ENCODE results near the gene ABR. TPM values are rescaled to one million over a fixed set of nuclear protein-coding genes. Genes with fewer than 3 reads are reported as not detected.
A peak's percentile ranks its signal among the peaks of the same experiment; 100 is the strongest.
"Not testable (repeated sequence)": the region's sequence is repeated elsewhere in the genome, so short reads cannot be mapped to it uniquely, and the experiment has no call there.

Gene ABR
- total and polyA plus RNA-seq, 2 donors = 17.7 to 37.6 TPM

GRCh38 chr17:1203967-1204291 lies 24.1 kb upstream of the ABR start:
- peaks cover 0 to 17% of the 10 kb centered on the region in 2 donors for H3K4me1 ChIP-seq (ENCODE audit: control insufficient read depth in 2 of 2, insufficient read depth in 2 of 2, low read length in 2 of 2)
- 76% methylated on average over 19 of the region's 19 CpGs for WGBS
- no peak overlapping the region for H3K4me3 ChIP-seq (ENCODE audit: low read length in 2 of 2)
- H3K27ac ChIP-seq (ENCODE audit: low read depth in 1 of 2, low read length in 1 of 2) = no peak overlapping the region
- no peak for DNase-seq (ENCODE audit: low read depth in 6 of 9, low spot score in 9 of 9)
- peaks cover 0 to 9% of the 10 kb centered on the region in 2 donors for H3K9me3 ChIP-seq (ENCODE audit: control insufficient read depth in 2 of 2, insufficient read depth in 1 of 2, low read length in 1 of 2)
- no peaks in the 10 kb centered on the region for H3K36me3 ChIP-seq (ENCODE audit: control insufficient read depth in 2 of 2, insufficient read depth in 2 of 2, low read length in 1 of 2)
- peaks cover 0 to 8% of the 10 kb centered on the region in 2 donors for H3K27me3 ChIP-seq (ENCODE audit: control insufficient read depth in 2 of 2, insufficient read depth in 1 of 2, low read length in 1 of 2)

- WGBS = 26% methylated on average over 89 of the region's 91 CpGs
These were observed 23.6 kb upstream of the ABR start for GRCh38 chr17:1203111-1203966.

GRCh38 chr17:1202291-1202690 lies 22.5 kb upstream of the ABR start:
- Histone ChIP-seq H3K36me3 (ENCODE audit: control insufficient read depth in 2 of 2, insufficient read depth in 2 of 2, low read length in 1 of 2) (no peaks in the 10 kb centered on the region), H3K27me3 (ENCODE audit: control insufficient read depth in 2 of 2, insufficient read depth in 1 of 2, low read length in 1 of 2) (peaks cover 0 to 7% of the 10 kb centered on the region in 2 donors), H3K4me3 (ENCODE audit: low read length in 2 of 2) (no peak overlapping the region), H3K27ac (ENCODE audit: low read depth in 1 of 2, low read length in 1 of 2) (no peak overlapping the region), H3K9me3 (ENCODE audit: control insufficient read depth in 2 of 2, insufficient read depth in 1 of 2, low read length in 1 of 2) (peaks cover 0 to 9% of the 10 kb centered on the region in 2 donors), H3K4me1 (ENCODE audit: control insufficient read depth in 2 of 2, insufficient read depth in 2 of 2, low read length in 2 of 2) (peaks cover 9 to 33% of the 10 kb centered on the region in 2 donors)
- no peak for DNase-seq (ENCODE audit: low read depth in 6 of 9, low spot score in 9 of 9)
- 97% methylated on average over 5 of the region's 5 CpGs for WGBS

More at GRCh38 chr17:1203111-1203966, 23.6 kb upstream of the ABR start:
- peaks cover 0 to 9% of the 10 kb centered on the region in 2 donors for H3K9me3 ChIP-seq (ENCODE audit: control insufficient read depth in 2 of 2, insufficient read depth in 1 of 2, low read length in 1 of 2)
- peaks cover 0 to 8% of the 10 kb centered on the region in 2 donors for H3K27me3 ChIP-seq (ENCODE audit: control insufficient read depth in 2 of 2, insufficient read depth in 1 of 2, low read length in 1 of 2)
- H3K36me3 ChIP-seq (ENCODE audit: control insufficient read depth in 2 of 2, insufficient read depth in 2 of 2, low read length in 1 of 2) = no peaks in the 10 kb centered on the region
- no peak overlapping the region for H3K4me3 ChIP-seq (ENCODE audit: low read length in 2 of 2)
- H3K27ac ChIP-seq (ENCODE audit: low read depth in 1 of 2, low read length in 1 of 2) = no peak overlapping the region
- peaks cover 0 to 23% of the 10 kb centered on the region in 2 donors for H3K4me1 ChIP-seq (ENCODE audit: control insufficient read depth in 2 of 2, insufficient read depth in 2 of 2, low read length in 2 of 2)
- no peak for DNase-seq (ENCODE audit: low read depth in 6 of 9, low spot score in 9 of 9)

GRCh38 chr17:1201132-1201702 lies 21.4 kb upstream of the ABR start:
- H3K9me3 ChIP-seq (ENCODE audit: control insufficient read depth in 2 of 2, insufficient read depth in 1 of 2, low read length in 1 of 2) = peaks cover 0 to 9% of the 10 kb centered on the region in 2 donors
- H3K4me3 ChIP-seq (ENCODE audit: low read length in 2 of 2) = no peak overlapping the region
- H3K36me3 ChIP-seq (ENCODE audit: control insufficient read depth in 2 of 2, insufficient read depth in 2 of 2, low read length in 1 of 2) = no peaks in the 10 kb centered on the region
- peaks cover 0 to 7% of the 10 kb centered on the region in 2 donors for H3K27me3 ChIP-seq (ENCODE audit: control insufficient read depth in 2 of 2, insufficient read depth in 1 of 2, low read length in 1 of 2)
- peak in 1 of 9 donors; percentile 53 for DNase-seq (ENCODE audit: low read depth in 6 of 9, low spot score in 9 of 9)
- no peak overlapping the region for H3K27ac ChIP-seq (ENCODE audit: low read depth in 1 of 2, low read length in 1 of 2)
- H3K4me1 ChIP-seq (ENCODE audit: control insufficient read depth in 2 of 2, insufficient read depth in 2 of 2, low read length in 2 of 2) = peaks cover 9 to 38% of the 10 kb centered on the region in 2 donors
- 70% methylated on average over 25 of the region's 25 CpGs for WGBS

GRCh38 chr17:1199271-1199743 lies 19.5 kb upstream of the ABR start:
- peaks cover 9 to 38% of the 10 kb centered on the region in 2 donors for H3K4me1 ChIP-seq (ENCODE audit: control insufficient read depth in 2 of 2, insufficient read depth in 2 of 2, low read length in 2 of 2)
- WGBS = 56% methylated on average over 10 of the region's 10 CpGs
- H3K36me3 ChIP-seq (ENCODE audit: control insufficient read depth in 2 of 2, insufficient read depth in 2 of 2, low read length in 1 of 2); H3K27ac ChIP-seq (ENCODE audit: low read depth in 1 of 2, low read length in 1 of 2); DNase-seq (ENCODE audit: low read depth in 6 of 9, low spot score in 9 of 9); H3K9me3 ChIP-seq (ENCODE audit: control insufficient read depth in 2 of 2, insufficient read depth in 1 of 2, low read length in 1 of 2); H3K4me3 ChIP-seq (ENCODE audit: low read length in 2 of 2); H3K27me3 ChIP-seq (ENCODE audit: control insufficient read depth in 2 of 2, insufficient read depth in 1 of 2, low read length in 1 of 2): not testable (repeated sequence)

GRCh38 chr17:1197781-1198490 lies 18.2 kb upstream of the ABR start:
- no peaks in the 10 kb centered on the region for H3K9me3 ChIP-seq (ENCODE audit: control insufficient read depth in 2 of 2, insufficient read depth in 1 of 2, low read length in 1 of 2)
- WGBS = 6% methylated on average over 17 of the region's 17 CpGs
- DNase-seq (ENCODE audit: low read depth in 6 of 9, low spot score in 9 of 9) = peak in 4 of 9 donors; percentile 27 to 73 (median 40)
- no peak overlapping the region for H3K4me3 ChIP-seq (ENCODE audit: low read length in 2 of 2)
- H3K27ac ChIP-seq (ENCODE audit: low read depth in 1 of 2, low read length in 1 of 2) = peak overlapping the region; percentile 56 to 70
- H3K4me1 ChIP-seq (ENCODE audit: control insufficient read depth in 2 of 2, insufficient read depth in 2 of 2, low read length in 2 of 2) = peaks cover 9 to 34% of the 10 kb centered on the region in 2 donors
- no peaks in the 10 kb centered on the region for H3K27me3 ChIP-seq (ENCODE audit: control insufficient read depth in 2 of 2, insufficient read depth in 1 of 2, low read length in 1 of 2)
- H3K36me3 ChIP-seq (ENCODE audit: control insufficient read depth in 2 of 2, insufficient read depth in 2 of 2, low read length in 1 of 2) = no peaks in the 10 kb centered on the region

- H3K36me3 ChIP-seq (ENCODE audit: control insufficient read depth in 2 of 2, insufficient read depth in 2 of 2, low read length in 1 of 2) = no peaks in the 10 kb centered on the region
- H3K4me1 ChIP-seq (ENCODE audit: control insufficient read depth in 2 of 2, insufficient read depth in 2 of 2, low read length in 2 of 2) = peaks cover 9 to 34% of the 10 kb centered on the region in 2 donors
- H3K27ac ChIP-seq (ENCODE audit: low read depth in 1 of 2, low read length in 1 of 2) = peak overlapping the region; percentile 56 to 70
- WGBS = 9% methylated on average over 3 of the region's 3 CpGs
- H3K4me3 ChIP-seq (ENCODE audit: low read length in 2 of 2) = no peak overlapping the region
- no peaks in the 10 kb centered on the region for H3K9me3 ChIP-seq (ENCODE audit: control insufficient read depth in 2 of 2, insufficient read depth in 1 of 2, low read length in 1 of 2)
- no peak for DNase-seq (ENCODE audit: low read depth in 6 of 9, low spot score in 9 of 9)
- no peaks in the 10 kb centered on the region for H3K27me3 ChIP-seq (ENCODE audit: control insufficient read depth in 2 of 2, insufficient read depth in 1 of 2, low read length in 1 of 2)
These were observed 17.6 kb upstream of the ABR start for GRCh38 chr17:1197379-1197778.

GRCh38 chr17:1196946-1197345 lies 17.2 kb upstream of the ABR start:
- Histone ChIP-seq H3K27ac (ENCODE audit: low read depth in 1 of 2, low read length in 1 of 2) (no peak overlapping the region), H3K27me3 (ENCODE audit: control insufficient read depth in 2 of 2, insufficient read depth in 1 of 2, low read length in 1 of 2) (no peaks in the 10 kb centered on the region), H3K9me3 (ENCODE audit: control insufficient read depth in 2 of 2, insufficient read depth in 1 of 2, low read length in 1 of 2) (no peaks in the 10 kb centered on the region), H3K4me3 (ENCODE audit: low read length in 2 of 2) (no peak overlapping the region), H3K36me3 (ENCODE audit: control insufficient read depth in 2 of 2, insufficient read depth in 2 of 2, low read length in 1 of 2) (no peaks in the 10 kb centered on the region), H3K4me1 (ENCODE audit: control insufficient read depth in 2 of 2, insufficient read depth in 2 of 2, low read length in 2 of 2) (peaks cover 9 to 34% of the 10 kb centered on the region in 2 donors)
- no peak for DNase-seq (ENCODE audit: low read depth in 6 of 9, low spot score in 9 of 9)
- WGBS = 83% methylated on average over 14 of the region's 14 CpGs
